ENCODE measurements around the gene SPNS3. TPM values are rescaled to one million over a fixed set of nuclear protein-coding genes. Genes with fewer than 3 reads are reported as not detected.

SPNS3 gene
- total RNA-seq, 1 experiment from 2014 or later, result 0.37 TPM

DNA sequence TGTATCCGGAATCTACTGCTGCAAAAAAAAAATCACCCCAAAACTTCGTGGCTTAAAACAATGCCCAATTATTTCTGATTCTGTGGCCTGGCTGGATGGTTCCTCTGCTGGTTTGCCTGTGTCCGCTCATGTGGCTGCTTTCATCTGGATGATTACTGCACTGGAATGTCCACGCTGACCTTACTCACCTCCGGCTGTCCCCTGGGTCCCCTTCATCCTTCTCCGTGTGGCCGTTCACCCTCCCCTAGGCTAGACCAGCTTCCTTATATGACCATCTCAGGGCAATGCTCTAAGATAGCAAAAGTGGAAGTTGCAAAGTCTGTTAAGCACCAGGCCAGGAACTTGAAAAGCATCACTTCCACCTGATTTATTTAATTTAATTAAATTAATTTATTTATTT, 33.5 kb downstream of the SPNS3 start:
- Histone ChIP-seq H3K4me2 (ENCODE audit: low read length) (no peak overlapping the region), H3K9ac (ENCODE audit: low read length) (no peak overlapping the region), H3K4me1 (ENCODE audit: control insufficient read depth in 1 of 2, insufficient read depth in 2 of 2, low read length in 2 of 2) (no peaks in the 10 kb centered on the region), H3K9me2 (ENCODE audit: insufficient read depth) (no peaks in the 10 kb centered on the region), H3K27me3 (ENCODE audit: insufficient read depth, low read length) (no peaks in the 10 kb centered on the region), H3K9me3 (ENCODE audit: control insufficient read depth in 1 of 2, insufficient read depth in 1 of 2, low read depth in 1 of 2, low read length in 2 of 2) (no peaks in the 10 kb centered on the region), H3K36me3 (ENCODE audit: control insufficient read depth in 1 of 2, insufficient read depth in 2 of 2, low read length in 2 of 2) (no peaks in the 10 kb centered on the region), H4K20me1 (ENCODE audit: insufficient read depth) (no peaks in the 10 kb centered on the region), H2AFZ (ENCODE audit: low read depth, low read length, poor library complexity, severe bottlenecking) (no peak overlapping the region), H3K79me2 (ENCODE audit: insufficient read depth, low read length) (no peaks in the 10 kb centered on the region), H3K4me3 (replicated peaks in 1 of 2; ENCODE audit: low read depth in 1 of 2, low read length in 2 of 2) (no peak overlapping the region), H3K27ac (ENCODE audit: low read depth, low read length) (no peak overlapping the region)
- POLR2A ChIA-PET, result no interaction called here
- TF ChIP-seq, protein P1, sequence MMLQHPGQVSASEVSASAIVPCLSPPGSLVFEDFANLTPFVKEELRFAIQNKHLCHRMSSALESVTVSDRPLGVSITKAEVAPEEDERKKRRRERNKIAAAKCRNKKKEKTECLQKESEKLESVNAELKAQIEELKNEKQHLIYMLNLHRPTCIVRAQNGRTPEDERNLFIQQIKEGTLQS (IDR thresholded peaks at IDR 0.05), result no peak
- TF ChIP-seq POLR2A (IDR thresholded peaks at IDR 0.05; ENCODE audit: borderline replicate concordance, extremely low read depth, insufficient read depth, insufficient read length), result no peak
- no peak for TF ChIP-seq CBX3 (IDR thresholded peaks at IDR 0.05; ENCODE audit: low read depth)
- TF ChIP-seq CEBPB (IDR thresholded peaks at IDR 0.05; ENCODE audit: low read depth), result no peak
- TF ChIP-seq, protein P2, sequence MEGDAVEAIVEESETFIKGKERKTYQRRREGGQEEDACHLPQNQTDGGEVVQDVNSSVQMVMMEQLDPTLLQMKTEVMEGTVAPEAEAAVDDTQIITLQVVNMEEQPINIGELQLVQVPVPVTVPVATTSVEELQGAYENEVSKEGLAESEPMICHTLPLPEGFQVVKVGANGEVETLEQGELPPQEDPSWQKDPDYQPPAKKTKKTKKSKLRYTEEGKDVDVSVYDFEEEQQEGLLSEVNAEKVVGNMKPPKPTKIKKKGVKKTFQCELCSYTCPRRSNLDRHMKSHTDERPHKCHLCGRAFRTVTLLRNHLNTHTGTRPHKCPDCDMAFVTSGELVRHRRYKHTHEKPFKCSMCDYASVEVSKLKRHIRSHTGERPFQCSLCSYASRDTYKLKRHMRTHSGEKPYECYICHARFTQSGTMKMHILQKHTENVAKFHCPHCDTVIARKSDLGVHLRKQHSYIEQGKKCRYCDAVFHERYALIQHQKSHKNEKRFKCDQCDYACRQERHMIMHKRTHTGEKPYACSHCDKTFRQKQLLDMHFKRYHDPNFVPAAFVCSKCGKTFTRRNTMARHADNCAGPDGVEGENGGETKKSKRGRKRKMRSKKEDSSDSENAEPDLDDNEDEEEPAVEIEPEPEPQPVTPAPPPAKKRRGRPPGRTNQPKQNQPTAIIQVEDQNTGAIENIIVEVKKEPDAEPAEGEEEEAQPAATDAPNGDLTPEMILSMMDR (IDR thresholded peaks at IDR 0.05 in 2 of 3, conservative IDR thresholded peaks at IDR 0.05 in 1 of 3; ENCODE audit: borderline replicate concordance in 1 of 3, insufficient read depth in 1 of 3, low read depth in 2 of 3, low read length in 2 of 3), result no peak
- TF ChIP-seq YY1 (IDR thresholded peaks at IDR 0.05; ENCODE audit: extremely low read depth, insufficient replicate concordance, low read depth, low read length), result no peak
- TF ChIP-seq, protein P3, sequence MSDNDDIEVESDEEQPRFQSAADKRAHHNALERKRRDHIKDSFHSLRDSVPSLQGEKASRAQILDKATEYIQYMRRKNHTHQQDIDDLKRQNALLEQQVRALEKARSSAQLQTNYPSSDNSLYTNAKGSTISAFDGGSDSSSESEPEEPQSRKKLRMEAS (IDR thresholded peaks at IDR 0.05), result no peak
- no peak for TF ChIP-seq SP1 (IDR thresholded peaks at IDR 0.05; ENCODE audit: low read depth)
- TF ChIP-seq, protein P4, sequence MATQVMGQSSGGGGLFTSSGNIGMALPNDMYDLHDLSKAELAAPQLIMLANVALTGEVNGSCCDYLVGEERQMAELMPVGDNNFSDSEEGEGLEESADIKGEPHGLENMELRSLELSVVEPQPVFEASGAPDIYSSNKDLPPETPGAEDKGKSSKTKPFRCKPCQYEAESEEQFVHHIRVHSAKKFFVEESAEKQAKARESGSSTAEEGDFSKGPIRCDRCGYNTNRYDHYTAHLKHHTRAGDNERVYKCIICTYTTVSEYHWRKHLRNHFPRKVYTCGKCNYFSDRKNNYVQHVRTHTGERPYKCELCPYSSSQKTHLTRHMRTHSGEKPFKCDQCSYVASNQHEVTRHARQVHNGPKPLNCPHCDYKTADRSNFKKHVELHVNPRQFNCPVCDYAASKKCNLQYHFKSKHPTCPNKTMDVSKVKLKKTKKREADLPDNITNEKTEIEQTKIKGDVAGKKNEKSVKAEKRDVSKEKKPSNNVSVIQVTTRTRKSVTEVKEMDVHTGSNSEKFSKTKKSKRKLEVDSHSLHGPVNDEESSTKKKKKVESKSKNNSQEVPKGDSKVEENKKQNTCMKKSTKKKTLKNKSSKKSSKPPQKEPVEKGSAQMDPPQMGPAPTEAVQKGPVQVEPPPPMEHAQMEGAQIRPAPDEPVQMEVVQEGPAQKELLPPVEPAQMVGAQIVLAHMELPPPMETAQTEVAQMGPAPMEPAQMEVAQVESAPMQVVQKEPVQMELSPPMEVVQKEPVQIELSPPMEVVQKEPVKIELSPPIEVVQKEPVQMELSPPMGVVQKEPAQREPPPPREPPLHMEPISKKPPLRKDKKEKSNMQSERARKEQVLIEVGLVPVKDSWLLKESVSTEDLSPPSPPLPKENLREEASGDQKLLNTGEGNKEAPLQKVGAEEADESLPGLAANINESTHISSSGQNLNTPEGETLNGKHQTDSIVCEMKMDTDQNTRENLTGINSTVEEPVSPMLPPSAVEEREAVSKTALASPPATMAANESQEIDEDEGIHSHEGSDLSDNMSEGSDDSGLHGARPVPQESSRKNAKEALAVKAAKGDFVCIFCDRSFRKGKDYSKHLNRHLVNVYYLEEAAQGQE (IDR thresholded peaks at IDR 0.05; ENCODE audit: low read depth), result no peak
- no peak for TF ChIP-seq POLR2AphosphoS5 (IDR thresholded peaks at IDR 0.05; ENCODE audit: low read depth, low read length)
- no peak for TF ChIP-seq TCF7L2 (IDR thresholded peaks at IDR 0.05; ENCODE audit: borderline replicate concordance, extremely low read depth, insufficient read depth, insufficient read length)
- no peak for TF ChIP-seq EGR1 (IDR thresholded peaks at IDR 0.05; ENCODE audit: low read depth)
- no peak for TF ChIP-seq JUND (IDR thresholded peaks at IDR 0.05)
- TF ChIP-seq SRF (IDR thresholded peaks at IDR 0.05; ENCODE audit: low read depth), result no peak
- BruUV-seq (replicated peaks), result no TSS peak
- RAD21 ChIA-PET (ENCODE audit: low non-redundant PET in 1 of 2, low total read pairs in 2 of 2, uncharacterized antibody in 2 of 2, unreplicated experiment in 2 of 2), result no interaction called here
- ATAC-seq (no peak), DNase-seq (ENCODE audit: low read depth, low spot score) (no peak)
- intact Hi-C loops (cut with micrococcal nuclease), result no loop called here
- CTCF ChIA-PET, result no interaction called here

Data from HCT116 (cell line).